Epithelial cell of proximal tubule (primary cell): ENCODE results near the gene SLITRK4. TPM values are rescaled to one million over a fixed set of nuclear protein-coding genes. Genes with fewer than 3 reads are reported as not detected.

Experiments
- DNase-seq: peaks from one replicate; pipeline ENCODE4 v3.0.0-alpha.2; 2011; ENCODE audit warnings: low read depth
- H3K4me3 ChIP-seq: 2 replicates; pipeline ENCODE4 v1.5.1; 2011; ENCODE audit warnings: low read depth, mild to moderate bottlenecking, low read length
- total RNA-seq: library from RNA; depleted of rRNA; stranded (reverse); fragments of >200 nt; gene quantifications from 2 replicates; pipeline ENCODE4 v1.2.3, GENCODE V29; 2015
- TF ChIP-seq, protein P1 (sequence below): conservative IDR thresholded peaks from 2 replicates; pipeline ENCODE4 v1.5.1; 2012; ENCODE audit warnings: low read depth, mild to moderate bottlenecking, low read length

Gene SLITRK4
- total RNA-seq, 1 donor from 2014 or later: 4.8 TPM

DNA sequence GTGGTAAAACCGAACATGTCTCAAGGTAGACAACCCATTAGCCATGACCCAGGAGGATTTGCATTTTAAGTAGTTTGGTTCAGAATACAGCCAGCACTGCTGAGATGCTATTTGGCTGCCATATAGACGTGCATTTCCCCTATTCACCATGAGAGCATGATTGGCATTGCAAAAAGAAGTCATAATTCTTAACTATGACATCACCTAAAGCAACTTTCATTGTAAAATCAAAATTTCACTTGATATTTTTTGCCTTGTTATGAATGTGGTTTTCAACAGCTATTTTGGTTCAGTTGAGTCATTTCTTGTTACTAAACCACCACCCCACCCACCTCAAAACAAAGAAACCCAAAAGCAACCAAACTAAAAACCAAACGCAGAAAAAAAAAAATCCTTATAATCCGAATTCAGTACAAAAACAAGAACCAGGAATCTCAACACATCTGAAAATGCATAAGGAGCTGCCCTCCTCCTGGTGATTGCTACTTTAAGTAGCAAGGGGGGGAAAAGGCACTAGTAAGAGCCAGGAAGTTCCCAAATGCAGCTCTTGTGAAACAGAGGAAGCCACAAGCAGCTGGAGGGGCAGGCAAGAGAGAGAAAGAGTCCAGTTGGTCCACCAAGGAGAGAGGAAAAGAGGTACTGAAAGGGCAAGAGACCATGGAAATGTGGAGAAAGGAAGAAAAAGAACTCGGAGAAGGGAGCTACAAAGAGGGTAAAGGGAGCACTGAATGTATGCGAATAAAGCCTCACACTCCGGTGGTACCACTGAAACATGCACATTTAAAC, 3.1 kb downstream of the SLITRK4 start:
- no peak for DNase-seq
- TF ChIP-seq, protein P1, sequence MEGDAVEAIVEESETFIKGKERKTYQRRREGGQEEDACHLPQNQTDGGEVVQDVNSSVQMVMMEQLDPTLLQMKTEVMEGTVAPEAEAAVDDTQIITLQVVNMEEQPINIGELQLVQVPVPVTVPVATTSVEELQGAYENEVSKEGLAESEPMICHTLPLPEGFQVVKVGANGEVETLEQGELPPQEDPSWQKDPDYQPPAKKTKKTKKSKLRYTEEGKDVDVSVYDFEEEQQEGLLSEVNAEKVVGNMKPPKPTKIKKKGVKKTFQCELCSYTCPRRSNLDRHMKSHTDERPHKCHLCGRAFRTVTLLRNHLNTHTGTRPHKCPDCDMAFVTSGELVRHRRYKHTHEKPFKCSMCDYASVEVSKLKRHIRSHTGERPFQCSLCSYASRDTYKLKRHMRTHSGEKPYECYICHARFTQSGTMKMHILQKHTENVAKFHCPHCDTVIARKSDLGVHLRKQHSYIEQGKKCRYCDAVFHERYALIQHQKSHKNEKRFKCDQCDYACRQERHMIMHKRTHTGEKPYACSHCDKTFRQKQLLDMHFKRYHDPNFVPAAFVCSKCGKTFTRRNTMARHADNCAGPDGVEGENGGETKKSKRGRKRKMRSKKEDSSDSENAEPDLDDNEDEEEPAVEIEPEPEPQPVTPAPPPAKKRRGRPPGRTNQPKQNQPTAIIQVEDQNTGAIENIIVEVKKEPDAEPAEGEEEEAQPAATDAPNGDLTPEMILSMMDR: no peak
- peak overlapping the region; percentile 63 for H3K4me3 ChIP-seq

DNA sequence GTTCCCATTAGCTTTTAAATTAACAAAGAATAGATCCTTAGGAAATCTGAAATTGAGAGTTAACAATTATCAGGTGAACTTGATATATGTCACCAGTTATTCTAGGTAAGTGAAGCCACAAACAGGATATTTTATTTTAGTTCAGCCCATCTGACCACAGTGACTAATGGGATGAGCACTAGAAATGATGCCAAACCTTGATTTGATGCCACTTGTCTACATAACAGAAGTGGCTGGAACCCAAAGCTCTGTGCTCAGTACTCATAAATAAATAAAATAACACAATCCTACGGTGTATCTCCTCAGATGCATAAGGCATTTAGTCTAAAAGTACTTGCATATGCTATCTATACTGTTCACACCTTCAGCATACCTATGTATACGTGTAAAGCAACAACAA, 12.2 kb downstream of the SLITRK4 start:
- TF ChIP-seq, protein P1: no peak
- DNase-seq: no peak
- no peak overlapping the region for H3K4me3 ChIP-seq

GRCh38 chrX:143621276-143621675, 14.6 kb downstream of the SLITRK4 start:
- no peak overlapping the region for H3K4me3 ChIP-seq
- TF ChIP-seq, protein P1: no peak
- no peak for DNase-seq

- no peak overlapping the region for H3K4me3 ChIP-seq
- TF ChIP-seq, protein P1: no peak
- no peak for DNase-seq
Observed at GRCh38 chrX:143615851-143616250, 20.1 kb downstream of the SLITRK4 start.

DNA sequence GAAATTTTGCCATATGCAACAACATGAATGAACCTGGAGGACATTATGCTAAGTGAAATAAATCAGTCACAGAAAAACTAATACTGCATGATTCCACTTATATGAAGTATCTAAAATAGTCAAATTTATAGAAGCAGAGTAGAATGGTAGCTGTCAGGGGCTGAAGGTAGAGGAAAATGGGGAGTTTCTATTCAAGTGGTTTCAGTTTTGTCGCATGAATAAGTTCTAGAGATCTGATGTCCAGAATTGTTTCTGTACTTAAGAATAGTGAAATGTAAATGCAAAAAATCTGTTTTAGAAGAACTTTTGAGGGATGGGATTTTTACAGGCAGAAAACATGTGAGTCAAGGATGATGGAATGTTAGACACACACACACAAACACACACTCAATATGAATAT, 34.1 kb downstream of the SLITRK4 start:
- TF ChIP-seq, protein P1: no peak
- no peak overlapping the region for H3K4me3 ChIP-seq
- DNase-seq: no peak

DNA sequence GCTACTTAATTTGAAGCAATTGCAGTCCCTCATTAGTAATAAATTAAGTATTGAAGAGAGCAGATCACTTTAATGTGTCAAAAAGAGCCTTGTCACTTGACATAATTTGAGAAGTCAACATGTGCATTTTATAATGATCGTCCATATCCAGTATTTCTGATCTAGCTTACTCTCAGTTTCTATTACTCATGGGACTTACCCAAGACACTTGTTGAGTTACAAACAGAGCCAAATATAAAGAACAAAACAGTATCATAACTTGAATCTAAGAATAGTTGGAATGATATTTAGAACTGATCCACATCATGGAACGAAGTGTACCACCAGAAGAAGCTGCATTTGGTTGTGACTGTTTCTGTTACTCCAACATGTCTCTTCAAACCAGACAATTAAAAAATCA, 54.7 kb downstream of the SLITRK4 start:
- DNase-seq: no peak
- no peak overlapping the region for H3K4me3 ChIP-seq
- TF ChIP-seq, protein P1: no peak

DNA sequence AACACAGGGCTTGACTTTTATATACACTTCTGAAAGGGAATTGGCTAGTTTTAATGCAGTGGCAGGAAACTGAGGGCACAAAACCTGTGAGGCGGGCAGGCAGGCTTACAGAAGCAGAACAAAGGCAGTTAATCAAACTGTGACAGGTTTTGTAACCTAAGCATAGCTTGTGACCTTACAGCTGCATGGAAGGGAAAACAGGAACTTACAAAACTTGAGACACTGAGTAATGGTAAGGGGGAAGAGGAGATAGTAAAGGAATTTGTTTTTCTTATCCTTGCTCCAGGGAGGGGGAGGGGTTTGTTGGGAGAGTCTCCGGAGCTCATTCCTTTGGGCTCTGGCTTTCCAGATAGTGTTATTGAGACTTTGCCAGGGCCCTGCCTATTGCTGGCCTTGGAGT, 55.6 kb downstream of the SLITRK4 start:
- TF ChIP-seq, protein P1: no peak
- H3K4me3 ChIP-seq: no peak overlapping the region
- peak; percentile 36 for DNase-seq
